Tibial nerve (tissue), 4 donors: ENCODE results near the gene C19orf25. TPM values are rescaled to one million over a fixed set of nuclear protein-coding genes. Genes with fewer than 3 reads are reported as not detected.
A peak's percentile ranks its signal among the peaks of the same experiment; 100 is the strongest.

Source experiments
- DNase-seq, 2 donors: peaks; one replicate each; pipeline ENCODE4 v3.0.0-alpha.2; 2019; ENCODE audit warnings: low spot score in 2 of 2
- H3K27ac ChIP-seq, 4 donors: fragments of 200-600 bp; sonication (generic) in 3 of 4; one replicate each; pipeline ENCODE4 v1.5.1; 2017 to 2019; ENCODE audit warnings: mild to moderate bottlenecking in 1 of 4
- H3K27me3 ChIP-seq, 2 donors: fragments of 200-600 bp; sonication (generic) in 1 of 2; one replicate each; pipeline versions ENCODE4 v1.5.1 to v1.6.0; 2017 to 2019
- H3K36me3 ChIP-seq, 3 donors: fragments of 200-600 bp; sonication (generic); one replicate each; pipeline ENCODE4 v1.5.1; 2018 to 2019
- H3K4me1 ChIP-seq, 4 donors: fragments of 200-600 bp; sonication (generic) in 3 of 4; one replicate each; pipeline ENCODE4 v1.5.1; 2017 to 2019
- H3K4me3 ChIP-seq, 4 donors: fragments of 200-600 bp; sonication (generic) in 3 of 4; one replicate each; pipeline ENCODE4 v1.5.1; 2017 to 2019; ENCODE audit warnings: mild to moderate bottlenecking in 1 of 4, moderate library complexity in 1 of 4
- H3K9me3 ChIP-seq, 4 donors: fragments of 200-600 bp; sonication (generic) in 3 of 4; one replicate each; pipeline ENCODE4 v1.5.1; 2017 to 2019
- CTCF ChIP-seq, 5 experiments: fragments of 200-600 bp in 3 of 5; fragments of 450-650 bp in 2 of 5; sonication (generic) in 3 of 5; IDR thresholded peaks; one replicate each; pipeline ENCODE4 v1.5.1; 2016 to 2019; ENCODE audit warnings: antibody characterized with exemption in 5 of 5, mild to moderate bottlenecking in 3 of 5, moderate library complexity in 2 of 5
- EP300 ChIP-seq, 2 donors: sonication (generic); formaldehyde crosslinking; IDR thresholded peaks; one replicate each; pipeline ENCODE4 v1.6.1; 2017; ENCODE audit warnings: antibody characterized with exemption in 2 of 2, mild to moderate bottlenecking in 1 of 2
- POLR2A ChIP-seq, 2 donors: fragments of 450-650 bp; IDR thresholded peaks; one replicate each; pipeline ENCODE4 v1.6.1; 2017; ENCODE audit warnings: antibody characterized with exemption in 2 of 2, mild to moderate bottlenecking in 2 of 2, moderate library complexity in 2 of 2
- WGBS, 2 donors: methylation state at CpG; one replicate each; pipeline ENCODE4 v1.1.5; 2018; 5-methylcytosine and 5-hydroxymethylcytosine counted together
- total RNA-seq, 4 donors: library from RNA; depleted of rRNA; stranded (reverse); fragments of >200 nt; gene quantifications; one replicate each; pipeline ENCODE4 v1.1.0, GENCODE V29; 2016

The C19orf25 gene
- total RNA-seq, 4 donors from 2014 or later: 22.4 to 47.4 (median 33.8) TPM

- DNase-seq: no peak
- 13 to 21% methylated on average over 18 to 19 of the region's 22 CpGs for WGBS, 2 donors
- Histone ChIP-seq H3K9me3 (no peaks in the 10 kb centered on the region), H3K36me3 (peaks cover 0 to 4% (median 0%) of the 10 kb centered on the region in 3 donors), H3K27me3 (peaks cover 3 to 80% of the 10 kb centered on the region in 2 donors), H3K27ac (no peak overlapping the region), H3K4me3 (no peak overlapping the region), H3K4me1 (peaks cover 0 to 63% (median 28%) of the 10 kb centered on the region in 4 donors)
- TF ChIP-seq CTCF (IDR thresholded peaks at IDR 0.05) (no peak), EP300 (IDR thresholded peaks at IDR 0.05) (no peak), POLR2A (IDR thresholded peaks at IDR 0.05) (no peak)
Measured at GRCh38 chr19:1455002-1455335, 24.0 kb downstream of the C19orf25 start.

- peak; percentile 20 to 36 for DNase-seq
- Histone ChIP-seq H3K9me3 (no peaks in the 10 kb centered on the region), H3K4me1 (peaks cover 0 to 68% (median 28%) of the 10 kb centered on the region in 4 donors), H3K36me3 (no peaks in the 10 kb centered on the region), H3K27me3 (peaks cover 3 to 92% of the 10 kb centered on the region in 2 donors), H3K27ac (peak overlapping the region in 3 of 4 donors; percentile 64 to 84 (median 72)), H3K4me3 (peak overlapping the region in 3 of 4 donors; percentile 3 to 39 (median 17))
- peak in 1 of 2 donors; percentile 9 for TF ChIP-seq POLR2A (IDR thresholded peaks at IDR 0.05)
- TF ChIP-seq EP300 (IDR thresholded peaks at IDR 0.05): peak; percentile 50 to 65
- peak in 3 of 5 experiments; percentile 19 to 47 (median 46) for TF ChIP-seq CTCF (IDR thresholded peaks at IDR 0.05)
- WGBS, 2 donors: 9 to 28% methylated on average over 25 to 31 of the region's 33 CpGs
Measured at GRCh38 chr19:1453525-1454364, 25.3 kb downstream of the C19orf25 start.

GRCh38 chr19:1452802-1453524, 26.1 kb downstream of the C19orf25 start:
- TF ChIP-seq POLR2A (IDR thresholded peaks at IDR 0.05) (no peak), CTCF (IDR thresholded peaks at IDR 0.05) (no peak), EP300 (IDR thresholded peaks at IDR 0.05) (no peak)
- Histone ChIP-seq H3K36me3 (no peaks in the 10 kb centered on the region), H3K4me3 (peak overlapping the region in 3 of 4 donors; percentile 3 to 39 (median 17)), H3K9me3 (no peaks in the 10 kb centered on the region), H3K27ac (peak overlapping the region in 3 of 4 donors; percentile 64 to 84 (median 72)), H3K27me3 (peaks cover 3 to 98% of the 10 kb centered on the region in 2 donors), H3K4me1 (peaks cover 0 to 68% (median 28%) of the 10 kb centered on the region in 4 donors)
- WGBS, 2 donors: 42 to 54% methylated on average over 12 to 17 of the region's 30 CpGs
- DNase-seq: no peak

GRCh38 chr19:1451916-1452801, 26.9 kb downstream of the C19orf25 start:
- TF ChIP-seq CTCF (IDR thresholded peaks at IDR 0.05) (no peak), EP300 (IDR thresholded peaks at IDR 0.05) (no peak), POLR2A (IDR thresholded peaks at IDR 0.05) (no peak)
- no peaks in the 10 kb centered on the region for H3K9me3 ChIP-seq
- peaks cover 0 to 70% (median 28%) of the 10 kb centered on the region in 4 donors for H3K4me1 ChIP-seq
- peaks cover 3 to 99% of the 10 kb centered on the region in 2 donors for H3K27me3 ChIP-seq
- peak overlapping the region in 2 of 4 donors; percentile 17 to 39 for H3K4me3 ChIP-seq
- H3K27ac ChIP-seq: peak overlapping the region in 3 of 4 donors; percentile 31 to 84 (median 72)
- no peak for DNase-seq
- WGBS, 2 donors: 19 to 22% methylated on average over 20 to 34 of the region's 39 CpGs
- no peaks in the 10 kb centered on the region for H3K36me3 ChIP-seq
